ENCODE results near the gene TLE4.

GRCh38 chr9:79629721-79630120, 58.0 kb downstream of the TLE4 start:
- no peak for TF ChIP-seq POLR2A (IDR thresholded peaks at IDR 0.05)
- TF ChIP-seq CTCF (IDR thresholded peaks at IDR 0.05): no peak

Data from Peyer's patch (tissue), 4 donors.